WTC11 (cell line): ENCODE measurements around the gene SERPINB6. TPM values are rescaled to one million over a fixed set of nuclear protein-coding genes. Genes with fewer than 3 reads are reported as not detected.

Experiments used
- ATAC-seq: fragments of 200-7000 bp; cut with Tn5 transposase; 2 replicates; pipeline ENCODE4 v1.10.0; 2021; ENCODE audit warnings: mild to moderate bottlenecking, moderate library complexity
- CTCF ChIA-PET: fragments of 300-600 bp; sonication (Branson Sonifier 250); formaldehyde crosslinking; loops from one replicate; lab custom pipeline; 2021; ENCODE audit warnings: antibody characterized with exemption; lab: Charles Lee
- POLR2A ChIA-PET: fragments of 350-600 bp; sonication (Branson Sonifier 250); formaldehyde crosslinking; loops from one replicate; lab custom pipeline; 2021; ENCODE audit warnings: antibody characterized with exemption; lab: Charles Lee
- DNase-seq: peaks from one replicate; pipeline ENCODE4 v3.0.0; 2021; ENCODE audit warnings: low spot score
- H3K27ac Mint-ChIP-seq: 2 replicates; pipeline ENCODE4 v1.8.0; 2021; ENCODE audit warnings: mixed read lengths
- H3K27me3 Mint-ChIP-seq: 2 replicates; pipeline ENCODE4 v1.8.0; 2021; ENCODE audit warnings: low read depth, mild to moderate bottlenecking, moderate library complexity, mixed read lengths
- H3K36me3 Mint-ChIP-seq: 2 replicates; pipeline ENCODE4 v1.8.0; 2021; ENCODE audit warnings: mixed read lengths
- H3K4me1 Mint-ChIP-seq: 2 replicates; pipeline ENCODE4 v1.8.0; 2022; ENCODE audit warnings: mixed read lengths
- H3K4me3 Mint-ChIP-seq: 2 replicates; pipeline ENCODE4 v1.8.0; 2021; ENCODE audit warnings: mild to moderate bottlenecking, moderate library complexity, mixed read lengths
- H3K9me3 Mint-ChIP-seq: 2 replicates; pipeline ENCODE4 v1.8.0; 2021; ENCODE audit warnings: mixed read lengths
- ELF4 ChIP-seq: sonication (generic); formaldehyde crosslinking; IDR thresholded peaks from 2 replicates; pipeline ENCODE4 v1.8.1; 2022; ENCODE audit warnings: low read depth, mild to moderate bottlenecking, moderate library complexity, missing genetic modification reagents
- ESRRA ChIP-seq: sonication (generic); formaldehyde crosslinking; IDR thresholded peaks from 2 replicates; pipeline ENCODE4 v1.8.1; 2022; ENCODE audit warnings: mild to moderate bottlenecking, missing genetic modification reagents, borderline replicate concordance
- FOXJ3 ChIP-seq: sonication (generic); formaldehyde crosslinking; IDR thresholded peaks from 2 replicates; pipeline ENCODE4 v1.9.0; 2021; ENCODE audit warnings: missing genetic modification reagents, mild to moderate bottlenecking, borderline replicate concordance
- GABPB1 ChIP-seq: sonication (generic); formaldehyde crosslinking; IDR thresholded peaks from 2 replicates; pipeline ENCODE4 v1.8.1; 2023; ENCODE audit warnings: mild to moderate bottlenecking, missing genetic modification reagents
- MXD4 ChIP-seq: fragments of 250-450 bp; sonication (Bioruptor Pico); IDR thresholded peaks from 2 replicates; pipeline ENCODE4 v1.8.0; 2021; ENCODE audit warnings: mild to moderate bottlenecking, moderate library complexity, borderline replicate concordance
- NR2C2 ChIP-seq: sonication (generic); formaldehyde crosslinking; IDR thresholded peaks from 2 replicates; pipeline ENCODE4 v1.8.0; 2022; ENCODE audit warnings: mild to moderate bottlenecking, missing genetic modification reagents
- OVOL2 ChIP-seq: fragments of 250-450 bp; sonication (Bioruptor Pico); IDR thresholded peaks from 2 replicates; pipeline ENCODE4 v1.9.0; 2021; ENCODE audit warnings: mild to moderate bottlenecking, borderline replicate concordance
- SMAD4 ChIP-seq: sonication (generic); formaldehyde crosslinking; IDR thresholded peaks from 2 replicates; pipeline ENCODE4 v1.8.0; 2022; ENCODE audit warnings: mild to moderate bottlenecking, missing genetic modification reagents
- SP1 ChIP-seq: sonication (generic); formaldehyde crosslinking; conservative IDR thresholded peaks from 2 replicates; pipeline ENCODE4 v1.8.1; 2022; ENCODE audit warnings: missing genetic modification reagents
- ZBTB21 ChIP-seq: sonication (generic); formaldehyde crosslinking; IDR thresholded peaks from 2 replicates; pipeline ENCODE4 v1.8.1; 2023; ENCODE audit warnings: mild to moderate bottlenecking, missing genetic modification reagents, borderline replicate concordance
- ZNF232 ChIP-seq: sonication (generic); formaldehyde crosslinking; IDR thresholded peaks from 2 replicates; pipeline ENCODE4 v1.8.0; 2022; ENCODE audit warnings: mild to moderate bottlenecking, missing genetic modification reagents
- ZNF396 ChIP-seq: fragments of 250-450 bp; sonication (Bioruptor Pico); IDR thresholded peaks from 2 replicates; pipeline ENCODE4 v1.8.0; 2021; ENCODE audit warnings: mild to moderate bottlenecking, moderate library complexity, borderline replicate concordance
- ZNF671 ChIP-seq: fragments of 250-450 bp; sonication (Bioruptor Pico); IDR thresholded peaks from 2 replicates; pipeline ENCODE4 v1.8.0; 2021; ENCODE audit warnings: mild to moderate bottlenecking
- total RNA-seq: library from RNA; stranded (reverse); gene quantifications from 3 replicates; pipeline ENCODE4 v1.2.3, GENCODE V29; 2021
- TF ChIP-seq, protein P1 (sequence below): sonication (generic); formaldehyde crosslinking; IDR thresholded peaks from 2 replicates; pipeline ENCODE4 v1.8.0; 2022; ENCODE audit warnings: mild to moderate bottlenecking, missing genetic modification reagents
- TF ChIP-seq, protein P2 (sequence below): sonication (generic); formaldehyde crosslinking; IDR thresholded peaks from 2 replicates; pipeline ENCODE4 v1.8.0; 2022; ENCODE audit warnings: missing genetic modification reagents
- TF ChIP-seq, protein P3 (sequence below): fragments of 200-600 bp; IDR thresholded peaks from 2 replicates; pipeline ENCODE4 v1.8.0; 2022; ENCODE audit warnings: antibody characterized with exemption
- TF ChIP-seq, protein P4 (sequence below): sonication (generic); formaldehyde crosslinking; IDR thresholded peaks from 2 replicates; pipeline ENCODE4 v1.8.1; 2023; ENCODE audit warnings: mild to moderate bottlenecking, missing genetic modification reagents, borderline replicate concordance
- TF ChIP-seq, protein P5 (sequence below): sonication (generic); formaldehyde crosslinking; IDR thresholded peaks from 2 replicates; pipeline ENCODE4 v1.8.1; 2023; ENCODE audit warnings: mild to moderate bottlenecking, moderate library complexity, missing genetic modification reagents
- TF ChIP-seq, protein P6 (sequence below): sonication (generic); formaldehyde crosslinking; IDR thresholded peaks from 2 replicates; pipeline ENCODE4 v1.8.0; 2023; ENCODE audit warnings: missing genetic modification reagents

The SERPINB6 gene
- total RNA-seq, 1 experiment from 2014 or later = 28.0 TPM

DNA sequence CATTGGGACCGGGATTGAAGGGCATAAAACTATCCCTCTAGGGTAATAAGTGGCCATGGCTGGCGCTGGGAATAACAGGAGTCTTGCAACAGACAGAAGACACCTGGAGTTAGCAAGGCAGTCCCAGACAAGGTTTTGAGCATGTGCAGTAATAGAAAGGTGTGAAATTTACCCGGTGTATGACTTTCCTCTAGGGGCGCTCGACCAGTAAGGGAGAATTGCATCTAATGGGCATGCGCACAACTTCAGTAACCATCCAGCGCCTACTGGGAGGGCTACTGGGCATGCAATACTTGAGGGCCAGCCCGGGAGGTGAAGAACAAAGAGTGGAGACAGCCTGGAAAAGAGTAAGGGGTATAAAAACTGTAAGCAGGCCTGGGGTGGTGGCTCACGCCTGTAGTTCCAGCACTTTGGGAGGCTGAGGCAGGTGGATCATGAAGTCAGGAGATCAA is 32.7 kb downstream of the SERPINB6 start:
- ATAC-seq (peak; percentile 21; the same call in 1 of the 2 replicates), DNase-seq (no peak)
- H3K9me3 Mint-ChIP-seq = peaks cover 14% of the 10 kb centered on the region
- H3K36me3 Mint-ChIP-seq = peaks cover 10% of the 10 kb centered on the region
- no peaks in the 10 kb centered on the region for H3K27me3 Mint-ChIP-seq
- ChIA-PET CTCF (interaction anchor here (0.6 to 11.2 kb wide), 4 partner anchors 9 to 156 kb away, joined by 3 to 114 read pairs (median 4); no protein-coding TSS in a partner anchor), POLR2A (interaction anchor here (0.6 kb wide), 1 partner anchor 50 kb away, joined by 8 read pairs; no protein-coding TSS in a partner anchor)
- no peak overlapping the region for H3K27ac Mint-ChIP-seq
- H3K4me3 Mint-ChIP-seq = no peak overlapping the region
- H3K4me1 Mint-ChIP-seq = peaks cover 19% of the 10 kb centered on the region
- TF ChIP-seq OVOL2 (no peak), ESRRA (CRISPR knock-in tag) (no peak), ELF4 (CRISPR knock-in tag) (no peak), SP1 (CRISPR knock-in tag) (no peak), MXD4 (CRISPR knock-in tag) (no peak), GABPB1 (CRISPR knock-in tag) (peak; percentile 37; the same call in 1 of the 2 replicates)
- TF ChIP-seq, protein P1, sequence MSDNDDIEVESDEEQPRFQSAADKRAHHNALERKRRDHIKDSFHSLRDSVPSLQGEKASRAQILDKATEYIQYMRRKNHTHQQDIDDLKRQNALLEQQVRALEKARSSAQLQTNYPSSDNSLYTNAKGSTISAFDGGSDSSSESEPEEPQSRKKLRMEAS (CRISPR knock-in tag) = peak; percentile 68; the same call in 1 of the 2 replicates
- TF ChIP-seq, protein P2, sequence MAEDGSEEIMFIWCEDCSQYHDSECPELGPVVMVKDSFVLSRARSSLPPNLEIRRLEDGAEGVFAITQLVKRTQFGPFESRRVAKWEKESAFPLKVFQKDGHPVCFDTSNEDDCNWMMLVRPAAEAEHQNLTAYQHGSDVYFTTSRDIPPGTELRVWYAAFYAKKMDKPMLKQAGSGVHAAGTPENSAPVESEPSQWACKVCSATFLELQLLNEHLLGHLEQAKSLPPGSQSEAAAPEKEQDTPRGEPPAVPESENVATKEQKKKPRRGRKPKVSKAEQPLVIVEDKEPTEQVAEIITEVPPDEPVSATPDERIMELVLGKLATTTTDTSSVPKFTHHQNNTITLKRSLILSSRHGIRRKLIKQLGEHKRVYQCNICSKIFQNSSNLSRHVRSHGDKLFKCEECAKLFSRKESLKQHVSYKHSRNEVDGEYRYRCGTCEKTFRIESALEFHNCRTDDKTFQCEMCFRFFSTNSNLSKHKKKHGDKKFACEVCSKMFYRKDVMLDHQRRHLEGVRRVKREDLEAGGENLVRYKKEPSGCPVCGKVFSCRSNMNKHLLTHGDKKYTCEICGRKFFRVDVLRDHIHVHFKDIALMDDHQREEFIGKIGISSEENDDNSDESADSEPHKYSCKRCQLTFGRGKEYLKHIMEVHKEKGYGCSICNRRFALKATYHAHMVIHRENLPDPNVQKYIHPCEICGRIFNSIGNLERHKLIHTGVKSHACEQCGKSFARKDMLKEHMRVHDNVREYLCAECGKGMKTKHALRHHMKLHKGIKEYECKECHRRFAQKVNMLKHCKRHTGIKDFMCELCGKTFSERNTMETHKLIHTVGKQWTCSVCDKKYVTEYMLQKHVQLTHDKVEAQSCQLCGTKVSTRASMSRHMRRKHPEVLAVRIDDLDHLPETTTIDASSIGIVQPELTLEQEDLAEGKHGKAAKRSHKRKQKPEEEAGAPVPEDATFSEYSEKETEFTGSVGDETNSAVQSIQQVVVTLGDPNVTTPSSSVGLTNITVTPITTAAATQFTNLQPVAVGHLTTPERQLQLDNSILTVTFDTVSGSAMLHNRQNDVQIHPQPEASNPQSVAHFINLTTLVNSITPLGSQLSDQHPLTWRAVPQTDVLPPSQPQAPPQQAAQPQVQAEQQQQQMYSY = no peak
- TF ChIP-seq, protein P3, sequence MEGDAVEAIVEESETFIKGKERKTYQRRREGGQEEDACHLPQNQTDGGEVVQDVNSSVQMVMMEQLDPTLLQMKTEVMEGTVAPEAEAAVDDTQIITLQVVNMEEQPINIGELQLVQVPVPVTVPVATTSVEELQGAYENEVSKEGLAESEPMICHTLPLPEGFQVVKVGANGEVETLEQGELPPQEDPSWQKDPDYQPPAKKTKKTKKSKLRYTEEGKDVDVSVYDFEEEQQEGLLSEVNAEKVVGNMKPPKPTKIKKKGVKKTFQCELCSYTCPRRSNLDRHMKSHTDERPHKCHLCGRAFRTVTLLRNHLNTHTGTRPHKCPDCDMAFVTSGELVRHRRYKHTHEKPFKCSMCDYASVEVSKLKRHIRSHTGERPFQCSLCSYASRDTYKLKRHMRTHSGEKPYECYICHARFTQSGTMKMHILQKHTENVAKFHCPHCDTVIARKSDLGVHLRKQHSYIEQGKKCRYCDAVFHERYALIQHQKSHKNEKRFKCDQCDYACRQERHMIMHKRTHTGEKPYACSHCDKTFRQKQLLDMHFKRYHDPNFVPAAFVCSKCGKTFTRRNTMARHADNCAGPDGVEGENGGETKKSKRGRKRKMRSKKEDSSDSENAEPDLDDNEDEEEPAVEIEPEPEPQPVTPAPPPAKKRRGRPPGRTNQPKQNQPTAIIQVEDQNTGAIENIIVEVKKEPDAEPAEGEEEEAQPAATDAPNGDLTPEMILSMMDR = 0 out of 2 replicates have a peak, but pooled peaks have one; percentile 19

DNA sequence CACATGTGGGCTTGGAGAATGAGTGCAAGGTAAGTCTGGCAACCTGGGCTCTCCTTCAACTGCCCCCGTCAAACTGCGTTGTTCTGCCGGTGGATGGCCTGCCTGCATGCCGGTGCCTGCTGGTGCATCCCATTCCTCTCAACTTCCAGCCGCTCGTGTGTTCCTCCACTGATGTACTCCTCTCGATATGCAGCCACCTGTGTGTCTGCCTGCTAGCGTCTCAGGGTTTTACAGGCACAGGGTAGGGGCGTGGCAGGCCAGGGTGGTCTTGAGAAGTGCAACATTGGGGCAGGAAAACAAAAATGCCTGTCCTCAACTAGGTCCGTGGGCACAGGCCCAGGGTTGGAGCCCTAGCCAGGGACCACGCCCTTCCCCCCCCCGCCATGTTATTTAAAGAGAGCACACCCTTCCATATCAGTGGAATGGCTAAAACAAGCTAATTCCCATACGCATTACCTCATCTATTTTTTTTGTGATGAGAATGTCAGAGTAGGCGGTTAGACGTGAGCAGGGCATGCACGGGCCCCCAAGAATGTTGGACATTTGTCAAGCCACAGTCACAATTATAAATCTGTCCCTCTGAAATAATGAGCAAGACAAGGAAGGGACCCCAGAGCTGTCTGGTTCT is 33.2 kb downstream of the SERPINB6 start:
- ChIA-PET CTCF (interaction anchor here (0.6 to 11.2 kb wide), 4 partner anchors 10 to 155 kb away, joined by 3 to 114 read pairs (median 4); no protein-coding TSS in a partner anchor), POLR2A (interaction anchor here (0.6 kb wide), 1 partner anchor 51 kb away, joined by 8 read pairs; no protein-coding TSS in a partner anchor)
- Mint-ChIP-seq H3K27me3 (no peaks in the 10 kb centered on the region), H3K4me3 (no peak overlapping the region), H3K36me3 (peaks cover 10% of the 10 kb centered on the region), H3K27ac (no peak overlapping the region), H3K4me1 (peaks cover 14% of the 10 kb centered on the region), H3K9me3 (peaks cover 14% of the 10 kb centered on the region)
- DNase-seq = no peak
- ATAC-seq = no peak
- TF ChIP-seq ZNF396 = no peak
- TF ChIP-seq ZNF671 (CRISPR knock-in tag) = no peak

DNA sequence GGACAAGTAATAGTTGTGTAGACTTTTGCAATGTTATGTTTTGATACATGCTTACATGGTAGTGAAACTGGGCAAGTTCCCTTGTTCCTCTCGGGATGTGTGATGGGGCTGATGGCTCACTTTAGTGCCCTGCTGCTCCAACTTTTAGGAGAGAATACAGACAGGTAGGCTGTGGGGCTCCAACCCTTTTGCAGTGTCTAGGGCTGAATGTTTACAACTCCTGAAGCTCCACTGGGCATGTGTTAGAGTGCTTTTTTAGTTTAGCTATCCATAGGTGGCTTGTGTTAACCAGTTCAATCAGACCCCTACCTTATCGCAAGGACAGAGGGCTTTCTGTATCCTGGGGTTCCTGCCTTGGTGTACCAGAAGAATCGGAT is 33.8 kb downstream of the SERPINB6 start:
- no peak overlapping the region for H3K4me3 Mint-ChIP-seq
- peaks cover 14% of the 10 kb centered on the region for H3K9me3 Mint-ChIP-seq
- peaks cover 9% of the 10 kb centered on the region for H3K4me1 Mint-ChIP-seq
- DNase-seq (no peak), ATAC-seq (no peak)
- ChIA-PET POLR2A (no interaction called here), CTCF (interaction anchor here (0.7 to 11.2 kb wide), 2 partner anchors 15 to 146 kb away, joined by 3 to 114 read pairs; no protein-coding TSS in a partner anchor)
- peaks cover 10% of the 10 kb centered on the region for H3K36me3 Mint-ChIP-seq
- H3K27me3 Mint-ChIP-seq = no peaks in the 10 kb centered on the region
- no peak overlapping the region for H3K27ac Mint-ChIP-seq
- TF ChIP-seq, protein P4, sequence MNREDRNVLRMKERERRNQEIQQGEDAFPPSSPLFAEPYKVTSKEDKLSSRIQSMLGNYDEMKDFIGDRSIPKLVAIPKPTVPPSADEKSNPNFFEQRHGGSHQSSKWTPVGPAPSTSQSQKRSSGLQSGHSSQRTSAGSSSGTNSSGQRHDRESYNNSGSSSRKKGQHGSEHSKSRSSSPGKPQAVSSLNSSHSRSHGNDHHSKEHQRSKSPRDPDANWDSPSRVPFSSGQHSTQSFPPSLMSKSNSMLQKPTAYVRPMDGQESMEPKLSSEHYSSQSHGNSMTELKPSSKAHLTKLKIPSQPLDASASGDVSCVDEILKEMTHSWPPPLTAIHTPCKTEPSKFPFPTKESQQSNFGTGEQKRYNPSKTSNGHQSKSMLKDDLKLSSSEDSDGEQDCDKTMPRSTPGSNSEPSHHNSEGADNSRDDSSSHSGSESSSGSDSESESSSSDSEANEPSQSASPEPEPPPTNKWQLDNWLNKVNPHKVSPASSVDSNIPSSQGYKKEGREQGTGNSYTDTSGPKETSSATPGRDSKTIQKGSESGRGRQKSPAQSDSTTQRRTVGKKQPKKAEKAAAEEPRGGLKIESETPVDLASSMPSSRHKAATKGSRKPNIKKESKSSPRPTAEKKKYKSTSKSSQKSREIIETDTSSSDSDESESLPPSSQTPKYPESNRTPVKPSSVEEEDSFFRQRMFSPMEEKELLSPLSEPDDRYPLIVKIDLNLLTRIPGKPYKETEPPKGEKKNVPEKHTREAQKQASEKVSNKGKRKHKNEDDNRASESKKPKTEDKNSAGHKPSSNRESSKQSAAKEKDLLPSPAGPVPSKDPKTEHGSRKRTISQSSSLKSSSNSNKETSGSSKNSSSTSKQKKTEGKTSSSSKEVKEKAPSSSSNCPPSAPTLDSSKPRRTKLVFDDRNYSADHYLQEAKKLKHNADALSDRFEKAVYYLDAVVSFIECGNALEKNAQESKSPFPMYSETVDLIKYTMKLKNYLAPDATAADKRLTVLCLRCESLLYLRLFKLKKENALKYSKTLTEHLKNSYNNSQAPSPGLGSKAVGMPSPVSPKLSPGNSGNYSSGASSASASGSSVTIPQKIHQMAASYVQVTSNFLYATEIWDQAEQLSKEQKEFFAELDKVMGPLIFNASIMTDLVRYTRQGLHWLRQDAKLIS (CRISPR knock-in tag) = no peak
- no peak for TF ChIP-seq ZNF232 (CRISPR knock-in tag)
- TF ChIP-seq FOXJ3 (CRISPR knock-in tag) = no peak
- no peak for TF ChIP-seq ZBTB21 (CRISPR knock-in tag)
- TF ChIP-seq NR2C2 (CRISPR knock-in tag) = no peak
- TF ChIP-seq, protein P5, sequence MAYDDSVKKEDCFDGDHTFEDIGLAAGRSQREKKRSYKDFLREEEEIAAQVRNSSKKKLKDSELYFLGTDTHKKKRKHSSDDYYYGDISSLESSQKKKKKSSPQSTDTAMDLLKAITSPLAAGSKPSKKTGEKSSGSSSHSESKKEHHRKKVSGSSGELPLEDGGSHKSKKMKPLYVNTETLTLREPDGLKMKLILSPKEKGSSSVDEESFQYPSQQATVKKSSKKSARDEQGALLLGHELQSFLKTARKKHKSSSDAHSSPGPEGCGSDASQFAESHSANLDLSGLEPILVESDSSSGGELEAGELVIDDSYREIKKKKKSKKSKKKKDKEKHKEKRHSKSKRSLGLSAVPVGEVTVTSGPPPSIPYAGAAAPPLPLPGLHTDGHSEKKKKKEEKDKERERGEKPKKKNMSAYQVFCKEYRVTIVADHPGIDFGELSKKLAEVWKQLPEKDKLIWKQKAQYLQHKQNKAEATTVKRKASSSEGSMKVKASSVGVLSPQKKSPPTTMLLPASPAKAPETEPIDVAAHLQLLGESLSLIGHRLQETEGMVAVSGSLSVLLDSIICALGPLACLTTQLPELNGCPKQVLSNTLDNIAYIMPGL (CRISPR knock-in tag) = no peak
- TF ChIP-seq, protein P6, sequence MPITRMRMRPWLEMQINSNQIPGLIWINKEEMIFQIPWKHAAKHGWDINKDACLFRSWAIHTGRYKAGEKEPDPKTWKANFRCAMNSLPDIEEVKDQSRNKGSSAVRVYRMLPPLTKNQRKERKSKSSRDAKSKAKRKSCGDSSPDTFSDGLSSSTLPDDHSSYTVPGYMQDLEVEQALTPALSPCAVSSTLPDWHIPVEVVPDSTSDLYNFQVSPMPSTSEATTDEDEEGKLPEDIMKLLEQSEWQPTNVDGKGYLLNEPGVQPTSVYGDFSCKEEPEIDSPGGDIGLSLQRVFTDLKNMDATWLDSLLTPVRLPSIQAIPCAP (CRISPR knock-in tag) = no peak
- TF ChIP-seq SMAD4 (CRISPR knock-in tag) = no peak
